H1 (cell line): ENCODE data around the gene FAM186B. TPM values are rescaled to one million over a fixed set of nuclear protein-coding genes. Genes with fewer than 3 reads are reported as not detected.

Experiments used
- CTCF ChIA-PET: fragments of 300-600 bp; sonication (Branson Sonifier 250); formaldehyde crosslinking; loops from one replicate; lab custom pipeline; 2021; ENCODE audit not compliant: partially characterized antibody; lab: Charles Lee
- POLR2A ChIA-PET: fragments of 300-600 bp; sonication (Branson Sonifier 250); formaldehyde crosslinking; loops from one replicate; lab custom pipeline; 2021; ENCODE audit warnings: inconsistent platforms; ENCODE audit not compliant: partially characterized antibody; lab: Charles Lee
- DNase-seq, 2 experiments: peaks; one replicate each; pipeline versions ENCODE4 v3.0.0 to v3.0.0-alpha.2; 2010 to 2022; ENCODE audit warnings: low spot score in 2 of 2, low read depth in 1 of 2, mixed read lengths in 1 of 2
- FAIRE-seq: peaks from 2 replicates; lab custom pipeline; 2011; peaks lifted over from hg19 to GRCh38; lab: Jason Lieb, UNC
- H2AFZ ChIP-seq: 2 replicates; pipeline ENCODE4 v1.8.1; 2012; ENCODE audit warnings: low read length, inconsistent platforms
- H2AK5ac ChIP-seq: 2 replicates; pipeline ENCODE4 v1.6.1; 2013; ENCODE audit warnings: low read depth, low read length
- H2BK120ac ChIP-seq: replicated peaks from 2 replicates; pipeline ENCODE3; 2013; ENCODE audit warnings: low read depth, low read length, inconsistent platforms
- H2BK12ac ChIP-seq: 2 replicates; pipeline ENCODE4 v1.6.1; 2013; ENCODE audit warnings: low read depth, low read length
- H2BK15ac ChIP-seq: 2 replicates; pipeline ENCODE4 v1.6.1; 2013; ENCODE audit warnings: low read length
- H2BK20ac ChIP-seq: 2 replicates; pipeline ENCODE4 v1.6.1; 2013; ENCODE audit warnings: low read length
- H2BK5ac ChIP-seq: 2 replicates; pipeline ENCODE4 v1.6.1; 2013; ENCODE audit warnings: low read depth, low read length
- H3K14ac ChIP-seq: 2 replicates; pipeline ENCODE4 v1.6.1; 2013; ENCODE audit warnings: inconsistent platforms; ENCODE audit not compliant: insufficient read length
- H3K18ac ChIP-seq: 2 replicates; pipeline ENCODE4 v1.6.1; 2013; ENCODE audit warnings: low read length; ENCODE audit errors: extremely low read depth
- H3K23ac ChIP-seq: 2 replicates; pipeline ENCODE4 v1.6.1; 2013; ENCODE audit warnings: inconsistent platforms; ENCODE audit not compliant: insufficient read length
- H3K23me2 ChIP-seq: 2 replicates; pipeline ENCODE4 v1.6.1; 2013; ENCODE audit warnings: low read depth, low read length
- H3K27ac ChIP-seq: 2 replicates; pipeline ENCODE4 v1.6.1; 2011; ENCODE audit warnings: low read depth, low read length, inconsistent platforms
- H3K27me3 ChIP-seq, 4 experiments: replicated peaks in 1 of 4; 1 replicate in 1 of 4; 2 replicates in 3 of 4; pipeline versions ENCODE4 v1.6.1 to v1.8.1; 2011 to 2013; ENCODE audit warnings: low read length in 3 of 4, mild to moderate bottlenecking in 3 of 4, inconsistent platforms in 2 of 4, mixed read lengths in 2 of 4, moderate library complexity in 1 of 4; ENCODE audit not compliant: control insufficient read depth in 3 of 4, insufficient read depth in 3 of 4; ENCODE audit errors: extremely low read depth in 1 of 4
- H3K36me3 ChIP-seq, 4 experiments: 2 replicates each; pipeline versions ENCODE4 v1.6.1 to v1.8.1; 2011 to 2013; ENCODE audit warnings: mild to moderate bottlenecking in 4 of 4, low read length in 3 of 4, moderate library complexity in 2 of 4, control low read depth in 1 of 4, inconsistent platforms in 1 of 4; ENCODE audit not compliant: insufficient read depth in 4 of 4, control insufficient read depth in 2 of 4
- H3K4ac ChIP-seq: replicated peaks from 2 replicates; pipeline ENCODE3; 2013; ENCODE audit warnings: low read length, low read depth, mixed read lengths, inconsistent platforms; ENCODE audit not compliant: insufficient read length
- H3K4me1 ChIP-seq, 4 experiments: replicated peaks in 1 of 4; 1 replicate in 1 of 4; 2 replicates in 3 of 4; pipeline versions ENCODE4 v1.6.1 to v1.8.1; 2011 to 2013; ENCODE audit warnings: low read length in 3 of 4, inconsistent platforms in 2 of 4, mixed read lengths in 1 of 4; ENCODE audit not compliant: insufficient read depth in 4 of 4, control insufficient read depth in 3 of 4
- H3K4me2 ChIP-seq, 2 experiments: 2 replicates each; pipeline versions ENCODE4 v1.6.1 to v1.8.1; 2011 to 2013; ENCODE audit warnings: low read depth in 2 of 2, low read length in 2 of 2, control low read depth in 1 of 2, inconsistent platforms in 1 of 2, mild to moderate bottlenecking in 1 of 2; ENCODE audit not compliant: insufficient read depth in 1 of 2
- H3K4me3 ChIP-seq, 4 experiments: fragments of 200-600, 300-600 bp in 1 of 4; sonication (generic), shearing (Covaris generic), sonication (Bioruptor Twin) in 1 of 4; 2 replicates each; pipeline versions ENCODE4 v1.5.1 to v1.8.1; 2011 to 2016; ENCODE audit warnings: low read length in 4 of 4, low read depth in 3 of 4, control low read depth in 2 of 4, inconsistent platforms in 2 of 4, mild to moderate bottlenecking in 2 of 4, mixed read lengths in 1 of 4, moderate library complexity in 1 of 4; ENCODE audit not compliant: insufficient read depth in 2 of 4; ENCODE audit errors: extremely low read depth in 1 of 4
- H3K56ac ChIP-seq: replicated peaks from 2 replicates; pipeline ENCODE3; 2013; ENCODE audit warnings: low read depth, mild to moderate bottlenecking, mixed read lengths, low read length, inconsistent platforms; ENCODE audit not compliant: insufficient read length
- H3K79me1 ChIP-seq: 2 replicates; pipeline ENCODE4 v1.6.1; 2013; ENCODE audit warnings: low read depth, low read length, control low read depth
- H3K79me2 ChIP-seq, 2 experiments: 2 replicates each; pipeline versions ENCODE4 v1.6.1 to v1.8.1; 2012 to 2013; ENCODE audit warnings: low read length in 2 of 2, mild to moderate bottlenecking in 2 of 2, inconsistent platforms in 1 of 2; ENCODE audit not compliant: insufficient read depth in 2 of 2, control insufficient read depth in 1 of 2
- H3K9ac ChIP-seq, 4 experiments: replicated peaks in 1 of 4; 1 replicate in 1 of 4; 2 replicates in 3 of 4; pipeline versions ENCODE4 v1.6.1 to v1.8.1; 2011 to 2013; ENCODE audit warnings: low read depth in 3 of 4, low read length in 3 of 4, control low read depth in 2 of 4, mild to moderate bottlenecking in 2 of 4, moderate library complexity in 2 of 4, inconsistent platforms in 1 of 4; ENCODE audit errors: extremely low read depth in 1 of 4
- H3K9me3 ChIP-seq, 2 experiments: 2 replicates each; pipeline versions ENCODE4 v1.6.1 to v1.8.1; 2012 to 2013; ENCODE audit warnings: mild to moderate bottlenecking in 2 of 2, moderate library complexity in 2 of 2, control low read depth in 1 of 2, inconsistent platforms in 1 of 2, low read depth in 1 of 2, low read length in 1 of 2, mixed read lengths in 1 of 2; ENCODE audit not compliant: insufficient read depth in 2 of 2
- H4K20me1 ChIP-seq, 2 experiments: replicated peaks in 1 of 2; 2 replicates each; pipeline versions ENCODE3 to v1.8.1; 2011 to 2013; ENCODE audit warnings: inconsistent platforms in 2 of 2, low read length in 2 of 2, mild to moderate bottlenecking in 1 of 2; ENCODE audit not compliant: insufficient read depth in 2 of 2, control insufficient read depth in 1 of 2
- H4K5ac ChIP-seq: 2 replicates; pipeline ENCODE4 v1.6.1; 2013; ENCODE audit warnings: low read length, low read depth, mixed read lengths, inconsistent platforms; ENCODE audit not compliant: insufficient read length
- H4K8ac ChIP-seq: 2 replicates; pipeline ENCODE4 v1.8.0; 2013; ENCODE audit warnings: mild to moderate bottlenecking, moderate library complexity, low read length, inconsistent platforms; ENCODE audit not compliant: insufficient read depth; ENCODE audit errors: extremely low read depth
- H4K91ac ChIP-seq: replicated peaks from 2 replicates; pipeline ENCODE3; 2013; ENCODE audit warnings: low read length, mixed read lengths, inconsistent platforms; ENCODE audit not compliant: insufficient read length
- BCL11A ChIP-seq, 2 experiments: IDR thresholded peaks; one replicate each; pipeline ENCODE4 v1.6.1; 2011; ENCODE audit warnings: low read depth in 2 of 2, low read length in 2 of 2, mild to moderate bottlenecking in 2 of 2
- CBX5 ChIP-seq: fragments of 300-800, 300-1000 bp; sonication (generic); IDR thresholded peaks from 2 replicates; pipeline ENCODE4 v1.7.1; 2016; ENCODE audit warnings: antibody characterized with exemption, low read length, low read depth
- CHD1 ChIP-seq: IDR thresholded peaks from 2 replicates; pipeline ENCODE4 v1.6.1; 2012; ENCODE audit warnings: low read depth, low read length, improper control_type of control experiment
- CTBP2 ChIP-seq: IDR thresholded peaks from 2 replicates; pipeline ENCODE4 v1.7.0; 2011; ENCODE audit warnings: borderline replicate concordance, mild to moderate bottlenecking, moderate library complexity, mixed read lengths, low read length; ENCODE audit not compliant: insufficient read depth, insufficient read length
- HDAC2 ChIP-seq, 2 experiments: fragments of 300-600 bp in 1 of 2; sonication (generic) in 1 of 2; IDR thresholded peaks; 2 replicates each; pipeline ENCODE4 v1.6.1; 2011 to 2012; ENCODE audit warnings: low read depth in 2 of 2, low read length in 2 of 2, mild to moderate bottlenecking in 2 of 2, moderate library complexity in 2 of 2, borderline replicate concordance in 1 of 2, inconsistent platforms in 1 of 2
- NRF1 ChIP-seq: IDR thresholded peaks from 2 replicates; pipeline ENCODE4 v1.6.1; 2011; ENCODE audit warnings: mild to moderate bottlenecking, low read depth, low read length, improper control_type of control experiment
- POLR2A ChIP-seq, 2 experiments: IDR thresholded peaks; 1 replicate in 1 of 2; 2 replicates in 1 of 2; pipeline ENCODE4 v1.6.1; 2011; ENCODE audit warnings: low read depth in 2 of 2, low read length in 2 of 2, mild to moderate bottlenecking in 2 of 2; ENCODE audit errors: control extremely low read depth in 1 of 2
- POLR2AphosphoS5 ChIP-seq: IDR thresholded peaks from 2 replicates; pipeline ENCODE4 v1.6.1; 2011; ENCODE audit warnings: low read depth, low read length
- RBBP5 ChIP-seq: IDR thresholded peaks from 2 replicates; pipeline ENCODE4 v1.7.1; 2012; ENCODE audit warnings: low read depth, mild to moderate bottlenecking, inconsistent platforms, low read length, moderate library complexity, borderline replicate concordance
- RNF2 ChIP-seq: fragments of 200-900, 300-1000 bp; sonication (generic); IDR thresholded peaks from 2 replicates; pipeline ENCODE4 v1.7.1; 2016; ENCODE audit warnings: borderline replicate concordance, low read depth, mild to moderate bottlenecking, antibody characterized with exemption, low read length; ENCODE audit not compliant: poor library complexity, severe bottlenecking; ENCODE audit errors: missing control alignments
- SP2 ChIP-seq: IDR thresholded peaks from 2 replicates; pipeline ENCODE4 v1.6.1; 2012; ENCODE audit warnings: mild to moderate bottlenecking, low read length, inconsistent platforms
- SRF ChIP-seq: IDR thresholded peaks from 2 replicates; pipeline ENCODE4 v1.6.1; 2011; ENCODE audit warnings: mild to moderate bottlenecking, low read depth, low read length, moderate library complexity
- YY1 ChIP-seq: IDR thresholded peaks from 2 replicates; pipeline ENCODE4 v1.6.1; 2011; ENCODE audit warnings: low read depth, mild to moderate bottlenecking, low read length
- WGBS, 2 experiments: shearing (Covaris generic) in 1 of 2; methylation state at CpG; one replicate each; pipeline versions ENCODE4 v1.1.6 to v1.1.7; 2013 to 2015; ENCODE audit warnings: low lambda C conversion rate in 2 of 2, mixed read lengths in 2 of 2, inconsistent platforms in 1 of 2, low coverage in 1 of 2, missing lambda C conversion rate in 1 of 2; ENCODE audit not compliant: insufficient replicate concordance in 2 of 2, insufficient coverage in 1 of 2, insufficient read length in 1 of 2; ENCODE audit errors: extremely low coverage in 1 of 2, missing lambda C conversion rate in 1 of 2; 5-methylcytosine and 5-hydroxymethylcytosine counted together
- polyA plus RNA-seq, 7 experiments: library from polyadenylated mRNA; depleted of rRNA in 3 of 7; stranded (reverse) in 5 of 7; unstranded in 2 of 7; fragments of >200 nt in 5 of 7; fragments of 200-250 nt in 2 of 7; gene quantifications; 1 replicate in 5 of 7; 2 replicates in 1 of 7; 4 replicates in 1 of 7; pipeline versions ENCODE4 v1.2.1 to v1.2.3, GENCODE V29; 2011 to 2013; ENCODE audit warnings: missing spikeins in 2 of 7, mixed read lengths in 2 of 7
- total RNA-seq: library from RNA; stranded (reverse); fragmentation: NEBNext Ultra II Directional; extraction: Animal tissue kit (Norgen Biotek cat#: 25700); gene quantifications from 2 replicates; pipeline ENCODE4 v1.2.1, GENCODE V29; 2021

FAM186B gene
- total and polyA plus RNA-seq, 2 of the 8 experiments (the other 6 are each of a cell fraction or from before 2014, with no cell fraction given) = 0.12 to 0.73 TPM

DNA sequence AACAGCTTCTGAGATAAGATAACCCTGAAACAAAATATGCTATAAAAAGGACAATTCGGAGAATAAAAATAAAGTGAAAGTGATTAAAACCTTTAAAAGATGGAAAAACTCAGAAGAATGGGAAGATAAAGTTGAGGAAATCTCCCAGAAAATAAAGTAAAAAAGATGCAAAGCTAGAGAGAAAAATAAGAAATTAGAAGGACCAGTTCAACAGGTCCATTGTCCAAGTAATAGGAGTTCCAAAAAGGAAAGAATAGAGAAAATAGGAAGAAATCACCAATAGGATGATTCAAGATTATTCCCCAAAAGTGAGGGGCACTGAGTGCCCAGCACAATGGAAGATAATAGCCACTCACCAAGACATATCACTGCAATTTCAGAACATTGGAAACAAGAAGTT is 13.1 kb upstream of the FAM186B start:
- no peak for FAIRE-seq
- H2BK20ac ChIP-seq = no peak overlapping the region
- H3K14ac ChIP-seq = no peak overlapping the region
- H3K56ac ChIP-seq = no peak overlapping the region
- H3K4me3 ChIP-seq = no peak overlapping the region
- H2BK120ac ChIP-seq = no peak overlapping the region
- peaks cover 0 to 5% (median 3%) of the 10 kb centered on the region in 4 experiments; a peak in 5 of 7 replicates for H3K4me1 ChIP-seq
- no peaks in the 10 kb centered on the region for H3K79me1 ChIP-seq
- peaks cover 10% of the 10 kb centered on the region; the same call in 1 of the 2 replicates for H3K23me2 ChIP-seq
- H2AK5ac ChIP-seq = no peak overlapping the region
- H4K5ac ChIP-seq = no peak overlapping the region
- no peak overlapping the region for H4K8ac ChIP-seq
- CTCF ChIA-PET = interaction anchor here (0.8 to 2.8 kb wide), 9 partner anchors 14 to 277 kb away, joined by 3 to 10 read pairs (median 3); partner anchors contain the start of genes FAM186B and TMBIM6
- H2BK5ac ChIP-seq = no peak overlapping the region
- H3K9me3 ChIP-seq = no peaks in the 10 kb centered on the region; a peak in 1 of 4 replicates
- H3K9ac ChIP-seq = no peak overlapping the region
- no peak overlapping the region for H2BK15ac ChIP-seq
- H3K23ac ChIP-seq = no peak overlapping the region
- H2AFZ ChIP-seq = peak overlapping the region; percentile 76; the same call in 1 of the 2 replicates
- H4K20me1 ChIP-seq = no peaks in the 10 kb centered on the region
- no peak overlapping the region for H4K91ac ChIP-seq
- H2BK12ac ChIP-seq = no peak overlapping the region
- POLR2A ChIA-PET = interaction anchor here (0.6 to 1.2 kb wide), 2 partner anchors 15 to 142 kb away, joined by 3 read pairs; no protein-coding TSS in a partner anchor
- H3K27ac ChIP-seq = no peak overlapping the region
- TF ChIP-seq RNF2 (no peak), POLR2A (IDR thresholded peaks at IDR 0.05; ENCODE audit: control extremely low read depth in 1 of 2, low read depth in 2 of 2, low read length in 2 of 2) (no peak), BCL11A (IDR thresholded peaks at IDR 0.05; ENCODE audit: low read depth in 2 of 2, low read length in 2 of 2) (no peak), HDAC2 (IDR thresholded peaks at IDR 0.05; ENCODE audit: borderline replicate concordance in 1 of 2, low read depth in 2 of 2, low read length in 2 of 2) (no peak), CTBP2 (no peak), CHD1 (no peak), CBX5 (no peak), RBBP5 (no peak), SRF (no peak), YY1 (no peak), POLR2AphosphoS5 (no peak), NRF1 (no peak), SP2 (no peak)
- TF ChIP-seq, all 59 proteins: peak for 0
- no peak overlapping the region for H3K4ac ChIP-seq
- H3K79me2 ChIP-seq = no peaks in the 10 kb centered on the region
- H3K36me3 ChIP-seq = no peaks in the 10 kb centered on the region
- no peak overlapping the region for H3K18ac ChIP-seq
- no peak overlapping the region for H3K4me2 ChIP-seq
- DNase-seq = no peak
- 83% methylated on average over 1 of the region's 1 CpG; no CpG with 5 or more reads in 1 of the 2 experiments for WGBS, 2 experiments
- H3K27me3 ChIP-seq = no peaks in the 10 kb centered on the region
